ENCODE data around the gene FALEC.

- TF ChIP-seq CTCF (IDR thresholded peaks at IDR 0.05) (no peak), REST (IDR thresholded peaks at IDR 0.05; ENCODE audit: insufficient read depth in 1 of 2, low read depth in 2 of 2, low read length in 1 of 2) (no peak), SIN3A (IDR thresholded peaks at IDR 0.05; ENCODE audit: borderline replicate concordance, insufficient read depth, low read depth, low read length) (no peak), POLR2AphosphoS5 (IDR thresholded peaks at IDR 0.05; ENCODE audit: low read depth, low read length) (no peak), TCF7L2 (IDR thresholded peaks at IDR 0.05; ENCODE audit: low read depth, low read length) (no peak)
These were observed 15.1 kb downstream of the FALEC start for GRCh38 chr1:150530491-150531159.
